Activated CD8-positive, alpha-beta memory T cell treated with anti-CD3 and anti-CD28 coated beads, Interleukin-2, amount 10 ng/mL, durations not matched to agents 7 days and 5 days (primary cell): ENCODE data around the gene ANKHD1. TPM values are rescaled to one million over a fixed set of nuclear protein-coding genes. Genes with fewer than 3 reads are reported as not detected.
"Not testable (repeated sequence)": the region's sequence is repeated elsewhere in the genome, so short reads cannot be mapped to it uniquely, and the experiment has no call there.

Experiments used
- ATAC-seq: fragments of 150-1000 bp; cut with Tn5 transposase; one replicate; pipeline ENCODE4 v1.10.0; 2021; ENCODE audit warnings: moderate library complexity
- CTCF ChIA-PET: fragments of 350-600 bp; sonication (Branson Sonifier 250); formaldehyde crosslinking; loops from one replicate; lab custom pipeline; 2021; ENCODE audit warnings: antibody characterized with exemption; lab: Charles Lee
- DNase-seq: peaks from one replicate; pipeline ENCODE4 v3.0.0-alpha.2; 2020
- H3K27ac Mint-ChIP-seq: one replicate; pipeline ENCODE4 v1.8.0; 2021; ENCODE audit warnings: mild to moderate bottlenecking, mixed read lengths
- H3K27me3 Mint-ChIP-seq: one replicate; pipeline ENCODE4 v1.8.0; 2021; ENCODE audit warnings: mixed read lengths
- H3K36me3 Mint-ChIP-seq: one replicate; pipeline ENCODE4 v1.8.0; 2021; ENCODE audit warnings: mild to moderate bottlenecking, mixed read lengths
- H3K4me1 Mint-ChIP-seq: one replicate; pipeline ENCODE4 v1.8.0; 2021; ENCODE audit warnings: mixed read lengths
- H3K4me3 Mint-ChIP-seq: one replicate; pipeline ENCODE4 v1.8.0; 2021; ENCODE audit warnings: mild to moderate bottlenecking, moderate library complexity, mixed read lengths
- H3K9me3 Mint-ChIP-seq: one replicate; pipeline ENCODE4 v1.8.0; 2022; ENCODE audit warnings: low read depth, mixed read lengths
- total RNA-seq, 2 experiments: library from RNA; stranded (reverse); gene quantifications; one replicate each; pipeline ENCODE4 v1.2.3, GENCODE V29; 2021

Gene ANKHD1
- total RNA-seq, 2 experiments from 2014 or later, result 111 to 124 TPM

DNA sequence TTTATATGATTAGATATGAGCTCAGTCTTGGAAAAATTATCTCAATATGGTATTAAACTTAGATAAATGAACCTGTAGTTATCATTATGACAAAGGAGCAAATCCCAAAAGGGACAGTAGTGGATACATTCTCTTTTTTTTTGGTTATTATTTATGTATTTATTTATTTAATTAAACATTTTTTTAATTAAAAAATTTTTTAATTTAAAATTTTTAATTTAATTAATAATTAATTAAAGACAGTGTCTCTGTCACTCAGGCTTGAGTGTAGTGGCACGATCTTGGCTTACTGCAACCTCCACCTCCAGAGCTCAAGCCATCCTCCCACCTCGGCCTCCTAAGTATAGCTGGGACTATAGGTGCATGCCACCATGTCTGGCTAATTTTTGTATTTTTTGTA lies 15.6 kb downstream of the ANKHD1 start:
- H3K9me3 Mint-ChIP-seq, result no peaks in the 10 kb centered on the region
- peaks cover 27% of the 10 kb centered on the region for H3K4me1 Mint-ChIP-seq
- no peak overlapping the region for H3K27ac Mint-ChIP-seq
- H3K36me3 Mint-ChIP-seq, result peaks cover 30% of the 10 kb centered on the region
- CTCF ChIA-PET, result no interaction called here
- no peak overlapping the region for H3K4me3 Mint-ChIP-seq
- H3K27me3 Mint-ChIP-seq, result no peaks in the 10 kb centered on the region
- ATAC-seq (no peak), DNase-seq (no peak)

DNA sequence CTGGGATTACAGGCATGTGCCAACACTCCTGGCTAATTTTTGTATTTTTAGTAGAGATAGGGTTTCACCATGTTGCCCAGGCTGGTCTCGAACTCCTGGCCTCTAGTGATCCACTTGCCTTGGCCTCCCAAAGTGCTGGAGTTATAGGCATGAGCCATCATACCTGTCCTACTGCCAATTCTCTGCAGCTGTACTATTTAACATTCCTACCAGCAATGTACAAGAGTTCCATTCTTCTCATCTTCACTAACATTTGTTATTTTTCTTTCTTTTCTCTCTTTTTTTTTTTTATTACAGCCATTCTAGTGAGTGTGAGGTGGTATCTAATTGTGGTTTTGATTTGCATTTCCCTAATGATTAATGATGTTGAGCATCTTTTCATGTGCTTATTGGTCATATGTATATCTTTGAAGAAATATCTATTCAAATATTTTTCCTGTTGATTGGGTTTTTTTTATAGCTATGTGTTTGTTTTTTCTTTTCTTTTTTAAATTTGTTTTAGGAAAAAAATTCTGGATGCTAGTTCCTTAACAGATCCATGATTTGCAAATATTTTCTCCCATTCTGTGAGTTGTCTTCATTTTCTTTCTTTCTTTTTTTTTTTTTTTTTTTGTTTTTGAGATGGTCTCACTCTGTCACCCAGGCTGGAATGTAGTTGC lies 17.4 kb downstream of the ANKHD1 start:
- Mint-ChIP-seq H3K27ac (no peak overlapping the region), H3K4me1 (peaks cover 31% of the 10 kb centered on the region), H3K4me3 (no peak overlapping the region), H3K36me3 (peaks cover 36% of the 10 kb centered on the region), H3K27me3 (no peaks in the 10 kb centered on the region), H3K9me3 (no peaks in the 10 kb centered on the region)
- ATAC-seq, result no peak
- no peak for DNase-seq
- CTCF ChIA-PET, result no interaction called here

DNA sequence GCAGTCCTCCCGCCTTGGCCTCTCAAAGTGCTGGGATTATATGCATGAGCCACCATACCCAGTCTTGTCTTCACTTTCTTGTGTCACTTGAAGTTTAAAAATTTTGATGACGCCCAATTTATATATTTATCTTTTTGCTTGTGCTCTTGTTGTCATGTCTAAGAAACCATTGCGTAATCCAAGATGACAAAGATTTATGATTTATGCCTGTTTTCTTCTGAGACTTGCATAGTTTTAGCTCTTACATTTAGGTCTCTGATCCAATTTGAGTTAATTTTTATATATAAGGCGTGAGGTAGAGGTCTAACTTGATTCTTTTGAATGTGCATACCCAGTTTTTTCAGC lies 18.6 kb downstream of the ANKHD1 start:
- H3K27ac Mint-ChIP-seq, result no peak overlapping the region
- H3K27me3 Mint-ChIP-seq, result no peaks in the 10 kb centered on the region
- CTCF ChIA-PET, result no interaction called here
- DNase-seq (no peak), ATAC-seq (no peak)
- peaks cover 37% of the 10 kb centered on the region for H3K36me3 Mint-ChIP-seq
- no peaks in the 10 kb centered on the region for H3K9me3 Mint-ChIP-seq
- H3K4me1 Mint-ChIP-seq, result peaks cover 31% of the 10 kb centered on the region
- no peak overlapping the region for H3K4me3 Mint-ChIP-seq

DNA sequence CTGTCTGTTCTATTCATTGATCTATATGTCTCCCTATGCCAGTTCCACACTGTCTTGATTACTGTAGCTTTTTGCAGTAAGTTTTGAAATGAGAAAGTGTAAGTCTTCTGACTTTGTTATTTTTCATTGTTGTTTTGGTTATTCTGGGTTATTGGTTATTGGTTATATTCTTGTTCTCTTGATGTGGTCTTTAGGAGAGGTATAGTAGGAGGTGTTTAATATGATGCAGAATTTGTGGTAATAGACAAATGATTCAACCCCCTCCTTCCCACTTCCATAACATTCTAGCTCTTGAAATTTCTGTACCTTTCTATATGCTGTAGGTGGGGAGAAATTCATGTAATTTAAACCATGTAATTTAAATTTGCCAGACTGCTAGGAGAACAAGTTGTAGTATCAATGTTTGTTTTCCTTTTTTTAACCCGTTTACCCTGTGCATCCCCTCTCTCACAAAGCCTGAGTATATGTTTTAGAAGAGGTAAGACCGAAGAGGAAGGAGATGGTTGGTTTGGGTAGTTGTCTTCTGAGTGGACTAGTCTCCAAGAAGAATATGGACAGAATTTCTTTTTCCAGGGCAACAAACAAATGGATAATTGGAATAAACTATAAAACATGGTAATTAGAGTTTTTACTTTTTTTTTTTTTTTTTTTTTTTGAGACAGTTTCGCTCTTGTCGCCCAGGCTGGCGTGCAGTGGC lies 19.2 kb downstream of the ANKHD1 start:
- Mint-ChIP-seq H3K4me1 (peaks cover 31% of the 10 kb centered on the region), H3K4me3 (no peak overlapping the region), H3K27me3 (no peaks in the 10 kb centered on the region), H3K27ac (no peak overlapping the region), H3K36me3 (peaks cover 40% of the 10 kb centered on the region), H3K9me3 (no peaks in the 10 kb centered on the region)
- no peak for DNase-seq
- no peak for ATAC-seq
- CTCF ChIA-PET, result no interaction called here

DNA sequence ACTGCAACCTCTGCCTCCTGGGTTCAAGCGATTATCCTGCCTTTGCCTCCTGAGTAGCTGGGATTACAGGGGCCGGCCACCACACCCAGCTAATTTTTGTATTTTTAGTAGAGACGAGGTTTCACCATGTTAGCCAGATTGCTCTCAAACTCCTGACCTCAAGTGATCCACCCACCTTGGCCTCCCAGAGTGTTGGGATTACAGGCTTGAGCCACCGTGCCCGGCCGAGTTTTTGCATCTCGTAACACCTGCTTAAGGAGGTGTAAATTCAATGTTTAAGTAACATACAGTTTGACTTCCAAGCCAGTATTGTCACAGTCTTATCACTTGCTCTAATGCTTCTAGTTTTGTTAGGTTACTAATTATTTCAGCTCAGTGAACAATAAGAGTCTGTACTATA lies 19.7 kb downstream of the ANKHD1 start:
- CTCF ChIA-PET, ATAC-seq, H3K9me3 Mint-ChIP-seq, H3K27ac Mint-ChIP-seq, DNase-seq, H3K4me3 Mint-ChIP-seq, H3K27me3 Mint-ChIP-seq: not testable (repeated sequence)
- peaks cover 31% of the 10 kb centered on the region for H3K4me1 Mint-ChIP-seq
- H3K36me3 Mint-ChIP-seq, result peaks cover 36% of the 10 kb centered on the region

DNA sequence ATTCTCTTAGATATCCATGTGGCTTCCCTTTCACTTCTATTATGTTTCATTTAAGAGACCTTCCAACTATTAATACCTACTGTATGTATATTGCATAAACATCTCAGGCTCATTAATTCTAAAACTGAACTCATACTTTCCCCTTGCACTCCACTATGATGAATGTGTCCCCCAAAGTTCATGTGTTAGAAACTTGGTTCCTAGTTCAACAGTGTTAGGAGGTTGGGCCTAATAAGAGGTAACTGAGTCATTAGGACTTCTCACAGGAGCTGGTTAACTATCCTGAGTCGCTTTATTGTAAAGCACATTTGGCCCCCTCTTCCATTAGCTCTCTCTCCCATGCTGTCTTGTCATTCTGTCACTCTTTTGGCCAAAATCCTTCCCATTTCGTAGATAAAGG lies 22.0 kb downstream of the ANKHD1 start:
- CTCF ChIA-PET, result no interaction called here
- no peaks in the 10 kb centered on the region for H3K9me3 Mint-ChIP-seq
- no peak for ATAC-seq
- H3K4me1 Mint-ChIP-seq, result peaks cover 27% of the 10 kb centered on the region
- no peak overlapping the region for H3K27ac Mint-ChIP-seq
- no peaks in the 10 kb centered on the region for H3K27me3 Mint-ChIP-seq
- peaks cover 41% of the 10 kb centered on the region for H3K36me3 Mint-ChIP-seq
- no peak for DNase-seq
- H3K4me3 Mint-ChIP-seq, result no peak overlapping the region

DNA sequence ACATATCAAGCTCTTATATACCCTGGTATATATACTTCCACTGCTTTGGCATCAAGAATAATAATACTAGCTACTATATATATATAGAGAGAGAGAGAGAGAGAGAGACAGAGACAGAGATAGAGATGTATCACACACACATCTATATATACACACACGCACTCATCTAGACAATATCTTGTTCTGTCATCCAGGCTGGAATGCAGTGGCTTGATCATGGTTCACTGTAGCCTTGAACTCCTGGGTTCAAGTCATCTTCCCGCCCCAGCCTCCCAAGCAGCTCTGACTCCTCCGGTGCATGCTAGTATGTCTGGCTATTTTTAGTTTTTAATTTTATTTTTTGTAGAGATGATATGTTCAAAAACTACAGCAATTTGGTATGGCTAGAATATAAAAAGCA lies 22.5 kb downstream of the ANKHD1 start:
- H3K27me3 Mint-ChIP-seq, result no peaks in the 10 kb centered on the region
- DNase-seq (no peak), ATAC-seq (no peak)
- H3K4me3 Mint-ChIP-seq, result no peak overlapping the region
- H3K36me3 Mint-ChIP-seq, result peaks cover 41% of the 10 kb centered on the region
- H3K9me3 Mint-ChIP-seq, result no peaks in the 10 kb centered on the region
- CTCF ChIA-PET, result no interaction called here
- no peak overlapping the region for H3K27ac Mint-ChIP-seq
- peaks cover 24% of the 10 kb centered on the region for H3K4me1 Mint-ChIP-seq

DNA sequence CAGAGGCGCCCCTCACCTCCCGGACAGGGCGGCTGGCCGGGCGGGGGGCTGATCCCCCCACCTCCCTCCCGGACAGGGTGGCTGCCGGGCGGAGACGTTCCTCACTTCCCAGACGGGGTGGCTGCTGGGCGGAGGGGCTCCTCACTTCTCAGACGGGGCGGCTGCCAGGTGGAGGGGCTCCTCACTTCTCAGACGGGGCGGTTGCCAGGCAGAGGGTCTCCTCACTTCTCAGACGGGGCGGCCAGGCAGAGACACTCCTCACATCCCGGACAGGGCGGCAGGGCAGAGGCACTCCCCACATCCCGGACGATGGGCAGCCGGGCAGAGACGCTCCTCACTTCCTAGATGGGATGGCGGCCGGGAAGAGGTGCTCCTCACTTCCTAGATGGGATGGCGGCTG lies 26.1 kb downstream of the ANKHD1 start:
- ATAC-seq, H3K4me3 Mint-ChIP-seq, CTCF ChIA-PET, H3K27ac Mint-ChIP-seq, DNase-seq, H3K27me3 Mint-ChIP-seq, H3K4me1 Mint-ChIP-seq, H3K9me3 Mint-ChIP-seq: not testable (repeated sequence)
- peaks cover 31% of the 10 kb centered on the region for H3K36me3 Mint-ChIP-seq

DNA sequence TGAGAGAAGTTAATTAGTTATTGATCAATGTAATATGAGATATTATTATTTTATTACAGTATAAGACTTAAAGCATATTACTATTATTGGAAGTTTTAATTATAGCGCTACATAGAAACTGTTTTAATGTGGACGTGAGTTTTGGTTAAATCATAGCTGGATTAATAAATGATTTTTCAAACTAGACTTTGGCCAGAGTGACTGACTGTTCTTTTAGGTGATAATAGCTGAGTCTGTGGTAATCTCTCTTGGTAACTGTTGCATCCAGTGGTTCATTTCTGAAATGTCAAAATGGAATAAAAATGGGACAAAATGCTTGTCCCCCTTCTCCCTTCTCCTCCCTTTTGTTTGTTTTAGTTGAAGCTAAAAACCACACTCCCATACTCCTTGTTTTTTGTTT lies 28.1 kb downstream of the ANKHD1 start:
- Mint-ChIP-seq H3K9me3 (no peaks in the 10 kb centered on the region), H3K4me1 (peaks cover 5% of the 10 kb centered on the region), H3K36me3 (peaks cover 19% of the 10 kb centered on the region), H3K4me3 (no peak overlapping the region), H3K27ac (no peak overlapping the region), H3K27me3 (no peaks in the 10 kb centered on the region)
- DNase-seq (no peak), ATAC-seq (no peak)
- CTCF ChIA-PET, result no interaction called here

DNA sequence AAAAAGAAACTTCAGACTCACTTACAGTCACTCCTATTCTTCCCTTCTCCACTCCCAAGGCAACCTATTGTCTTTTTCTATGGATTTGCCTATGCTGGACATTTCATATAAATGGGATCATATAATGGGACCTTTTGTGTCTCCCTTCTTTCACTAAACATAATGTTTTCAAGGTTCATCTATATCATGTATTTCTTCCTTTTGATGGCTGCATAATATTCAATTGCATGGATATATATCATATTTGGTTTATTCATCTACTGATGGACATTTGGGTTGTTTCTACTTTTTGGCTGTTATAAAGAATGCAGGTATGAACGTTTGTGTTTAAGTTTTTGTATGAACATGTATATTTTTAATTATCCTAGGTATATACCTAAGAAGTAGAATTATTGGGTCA lies 30.6 kb downstream of the ANKHD1 start:
- Mint-ChIP-seq H3K27ac (no peak overlapping the region), H3K4me3 (no peak overlapping the region), H3K36me3 (peaks cover 11% of the 10 kb centered on the region), H3K9me3 (no peaks in the 10 kb centered on the region), H3K4me1 (peaks cover 7% of the 10 kb centered on the region), H3K27me3 (no peaks in the 10 kb centered on the region)
- CTCF ChIA-PET, result no interaction called here
- ATAC-seq (no peak), DNase-seq (no peak)

DNA sequence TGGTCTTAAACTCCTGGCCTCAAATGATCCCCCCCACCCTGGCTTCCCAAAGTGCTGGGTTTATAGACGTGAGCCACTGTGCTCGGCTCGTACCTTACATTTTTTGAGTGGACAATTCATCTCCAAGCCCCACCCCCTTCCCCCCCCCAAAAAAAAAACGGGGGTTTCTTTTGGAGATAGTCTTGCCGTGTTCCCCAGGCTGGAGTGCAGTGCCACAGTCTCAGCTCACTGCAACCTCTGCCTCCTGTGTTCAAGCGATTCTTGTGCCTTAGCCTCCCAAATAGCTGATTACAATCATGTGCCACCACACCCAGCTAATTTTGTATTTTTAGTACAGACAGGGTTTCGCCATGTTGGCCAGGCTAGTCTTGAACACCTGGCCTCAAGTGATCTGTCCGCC lies 31.3 kb downstream of the ANKHD1 start:
- CTCF ChIA-PET, result no interaction called here
- H3K9me3 Mint-ChIP-seq, result no peaks in the 10 kb centered on the region
- no peak overlapping the region for H3K27ac Mint-ChIP-seq
- H3K4me3 Mint-ChIP-seq, result no peak overlapping the region
- H3K27me3 Mint-ChIP-seq, result no peaks in the 10 kb centered on the region
- H3K36me3 Mint-ChIP-seq, result peaks cover 12% of the 10 kb centered on the region
- DNase-seq, result no peak
- ATAC-seq, result no peak
- peaks cover 7% of the 10 kb centered on the region for H3K4me1 Mint-ChIP-seq

DNA sequence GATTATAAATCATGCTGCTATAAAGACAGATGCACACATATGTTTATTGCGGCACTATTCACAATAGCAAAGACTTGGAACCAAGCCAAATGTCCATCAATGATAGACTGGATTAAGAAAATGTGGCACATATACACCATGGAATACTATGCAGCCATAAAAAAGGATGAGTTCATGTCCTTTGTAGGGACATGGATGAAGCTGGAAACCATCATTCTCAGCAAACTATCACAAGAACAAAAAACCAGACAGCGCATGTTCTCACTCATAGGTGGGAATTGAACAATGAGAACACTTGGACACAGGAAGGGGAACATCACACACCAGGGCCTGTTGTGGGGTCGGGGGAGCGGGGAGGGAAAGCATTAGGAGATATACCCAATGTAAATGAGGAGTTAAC lies 55.7 kb downstream of the ANKHD1 start:
- ATAC-seq, CTCF ChIA-PET, H3K4me3 Mint-ChIP-seq, H3K27me3 Mint-ChIP-seq, H3K9me3 Mint-ChIP-seq, DNase-seq, H3K27ac Mint-ChIP-seq, H3K4me1 Mint-ChIP-seq: not testable (repeated sequence)
- H3K36me3 Mint-ChIP-seq, result peaks cover 55% of the 10 kb centered on the region

DNA sequence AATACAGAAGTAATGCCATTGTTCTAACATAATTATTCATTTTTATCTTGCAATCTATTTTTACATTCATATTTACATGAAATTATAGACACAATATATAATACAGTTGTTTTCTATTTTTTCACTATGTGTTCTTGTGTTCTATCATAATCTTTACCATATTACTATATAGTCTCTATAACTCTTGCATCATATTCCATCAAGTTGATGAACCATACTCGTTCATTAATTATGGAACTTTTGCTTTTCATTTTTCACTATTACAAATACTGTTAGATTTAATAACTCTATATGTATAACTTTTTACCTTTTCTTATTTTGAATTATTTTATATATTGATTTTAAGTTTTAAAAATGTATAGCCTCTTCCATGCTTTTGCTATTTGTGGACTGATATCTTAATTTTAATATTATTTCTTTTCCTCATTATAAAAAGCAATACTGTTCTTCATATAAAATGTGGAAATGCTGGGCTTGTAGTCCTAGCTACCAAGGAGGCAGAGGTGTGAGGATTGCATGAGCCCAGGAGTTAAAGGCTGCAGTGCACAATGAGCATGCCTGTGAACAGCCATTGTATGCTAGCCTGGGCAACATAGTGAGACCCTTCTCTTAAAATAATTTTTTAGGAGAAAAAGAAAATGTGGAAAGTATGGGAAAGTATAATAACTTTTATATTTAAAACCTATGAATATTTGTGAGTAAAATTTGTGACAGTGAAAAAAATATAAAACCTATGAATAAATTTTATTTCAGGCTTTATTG lies 65.5 kb downstream of the ANKHD1 start:
- DNase-seq (no peak), ATAC-seq (no peak)
- peaks cover 28% of the 10 kb centered on the region for H3K36me3 Mint-ChIP-seq
- no peak overlapping the region for H3K27ac Mint-ChIP-seq
- no peaks in the 10 kb centered on the region for H3K4me1 Mint-ChIP-seq
- H3K27me3 Mint-ChIP-seq, result no peaks in the 10 kb centered on the region
- CTCF ChIA-PET, result no interaction called here
- no peak overlapping the region for H3K4me3 Mint-ChIP-seq
- no peaks in the 10 kb centered on the region for H3K9me3 Mint-ChIP-seq

DNA sequence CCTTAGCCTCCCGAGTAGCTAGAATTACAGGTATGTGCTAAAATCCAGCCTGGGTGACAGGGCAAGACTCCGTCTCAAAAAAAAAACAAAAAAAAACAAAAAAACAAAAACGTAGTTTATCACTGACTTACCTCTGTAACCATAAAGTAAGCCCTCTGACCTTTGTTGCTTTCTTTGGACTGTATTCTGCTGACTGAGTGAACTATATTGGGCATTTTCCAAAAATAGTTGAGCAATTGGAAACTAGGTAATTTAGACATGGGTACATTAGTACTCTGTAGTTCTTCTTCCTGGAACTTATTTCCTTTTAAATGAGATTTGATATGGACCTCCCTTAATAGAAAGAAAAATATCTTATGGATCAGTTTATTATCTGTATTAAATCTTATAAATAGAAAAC lies 66.6 kb downstream of the ANKHD1 start:
- DNase-seq (no peak), ATAC-seq (no peak)
- Mint-ChIP-seq H3K4me3 (no peak overlapping the region), H3K27ac (no peak overlapping the region), H3K9me3 (no peaks in the 10 kb centered on the region), H3K27me3 (no peaks in the 10 kb centered on the region), H3K36me3 (peaks cover 24% of the 10 kb centered on the region), H3K4me1 (no peaks in the 10 kb centered on the region)
- CTCF ChIA-PET, result no interaction called here
